Hematopoietic multipotent progenitor cell (in vitro differentiated cells): ENCODE measurements around the gene TBX5. TPM values are rescaled to one million over a fixed set of nuclear protein-coding genes. Genes with fewer than 3 reads are reported as not detected.

Experiments
- DNase-seq, 3 donors: peaks; one replicate each; pipeline ENCODE4 v3.0.0-alpha.2; 2011 to 2015; ENCODE audit warnings: low read depth in 2 of 3, low spot score in 2 of 3
- total RNA-seq: library from RNA; depleted of rRNA; stranded (reverse); fragments of >200 nt; gene quantifications from one replicate; pipeline ENCODE4 v1.2.3, GENCODE V29; 2012

Gene TBX5
- total RNA-seq, 1 donor: not detected

GRCh38 chr12:114431902-114432301 is 26.0 kb upstream of the TBX5 start:
- no peak for DNase-seq

DNA sequence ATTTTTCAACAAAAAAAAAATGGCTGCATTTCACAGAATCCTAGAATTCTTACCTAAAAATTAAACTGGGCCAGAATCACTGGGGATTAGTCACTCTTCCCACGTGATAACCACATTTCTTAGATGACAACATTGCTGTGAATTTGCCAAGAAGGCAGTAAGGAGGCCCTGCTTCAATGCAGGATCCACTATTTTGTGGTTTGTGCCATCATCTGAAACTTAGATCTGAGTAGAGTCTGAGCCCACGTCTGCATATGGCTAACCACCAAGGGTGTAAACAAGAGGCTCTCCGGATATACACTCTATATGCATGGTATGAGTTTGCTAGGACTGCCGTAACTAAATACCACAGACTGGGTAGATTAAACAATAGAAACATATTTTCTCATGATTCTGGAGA is 24.4 kb upstream of the TBX5 start:
- no peak for DNase-seq

DNA sequence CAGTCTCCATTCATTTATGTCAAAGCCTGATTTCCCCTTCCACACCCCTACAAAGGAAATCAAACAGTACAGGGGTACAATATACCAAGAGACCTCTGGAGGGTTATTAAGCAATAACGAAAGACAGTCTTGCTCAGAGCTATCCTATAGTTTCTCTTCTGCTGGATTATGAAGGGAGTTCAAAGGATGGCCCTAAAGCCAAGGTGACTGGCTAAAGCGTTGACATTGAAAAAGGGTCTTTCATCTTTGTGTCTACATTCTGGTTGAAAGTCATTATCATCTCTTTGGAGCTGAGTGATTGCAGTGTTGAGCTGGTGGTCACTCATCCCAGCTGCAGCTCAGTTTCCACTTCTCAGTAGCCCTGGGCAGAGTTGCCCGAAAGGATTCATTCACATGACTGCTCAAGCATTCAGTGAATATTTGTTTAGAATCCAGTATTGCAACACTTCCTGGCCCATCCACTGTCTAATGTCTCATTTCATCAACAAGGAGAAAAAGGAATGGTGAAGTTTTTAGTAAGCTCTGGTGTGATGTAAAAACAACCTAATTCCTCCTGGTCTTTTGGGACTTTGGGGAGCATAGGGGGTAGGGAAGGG is 19.2 kb upstream of the TBX5 start:
- DNase-seq: no peak

GRCh38 chr12:114420944-114421335 is 15.0 kb upstream of the TBX5 start:
- DNase-seq: no peak

DNA sequence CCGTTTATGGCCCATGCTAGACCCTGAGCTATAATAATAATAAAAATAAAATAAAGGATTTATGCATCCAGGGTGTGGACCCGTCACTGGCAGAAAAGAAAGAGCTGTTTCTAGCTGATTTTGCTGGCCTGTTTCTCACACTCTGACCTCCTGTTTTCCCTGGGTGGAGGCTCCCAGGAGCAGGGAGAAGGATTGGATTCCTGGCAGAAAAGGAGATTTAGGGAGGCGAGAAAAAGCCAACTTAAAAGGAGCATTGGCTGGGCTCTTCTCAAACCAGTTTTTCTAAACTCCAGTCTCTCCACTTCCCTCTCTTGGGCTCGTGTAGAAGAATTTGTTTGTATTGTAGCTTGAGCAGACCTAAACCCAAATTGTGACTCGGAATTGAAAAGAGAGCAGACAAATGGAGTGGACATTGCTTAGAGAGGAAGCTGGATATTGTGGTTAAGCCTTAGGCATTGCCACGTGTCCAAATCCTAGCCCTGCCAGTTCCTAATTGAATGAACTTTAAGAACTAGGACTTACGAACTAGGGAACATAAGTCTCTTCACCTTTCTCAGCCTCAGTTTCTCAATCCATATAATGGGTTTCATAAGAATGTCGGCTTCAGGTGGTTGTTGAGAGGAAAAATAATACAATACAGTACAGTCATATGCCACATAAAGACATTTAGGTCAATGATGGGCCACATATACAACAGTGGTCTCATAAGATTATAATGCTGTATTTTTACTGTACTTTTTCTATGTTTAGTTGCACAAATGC is 14.4 kb upstream of the TBX5 start:
- DNase-seq: no peak

DNA sequence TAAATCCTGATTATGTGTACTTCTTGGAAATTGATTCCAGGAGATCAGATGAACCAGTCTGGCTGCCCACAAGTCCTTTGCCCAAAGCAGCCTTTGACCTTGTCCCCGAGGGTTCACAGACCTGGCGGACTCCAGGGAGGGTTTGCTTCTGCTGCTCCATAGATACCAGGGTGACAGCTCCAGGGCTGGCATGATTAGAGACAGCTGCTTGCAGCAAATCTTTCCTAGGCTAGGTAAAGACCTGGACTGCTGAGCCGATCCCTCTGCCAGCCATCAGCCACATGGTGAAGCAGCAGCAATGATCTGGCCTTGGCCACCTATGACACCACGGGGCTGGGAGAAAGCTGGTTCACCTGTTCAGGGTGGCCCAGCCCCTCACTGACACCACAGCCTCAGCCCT is 10.1 kb upstream of the TBX5 start:
- no peak for DNase-seq

DNA sequence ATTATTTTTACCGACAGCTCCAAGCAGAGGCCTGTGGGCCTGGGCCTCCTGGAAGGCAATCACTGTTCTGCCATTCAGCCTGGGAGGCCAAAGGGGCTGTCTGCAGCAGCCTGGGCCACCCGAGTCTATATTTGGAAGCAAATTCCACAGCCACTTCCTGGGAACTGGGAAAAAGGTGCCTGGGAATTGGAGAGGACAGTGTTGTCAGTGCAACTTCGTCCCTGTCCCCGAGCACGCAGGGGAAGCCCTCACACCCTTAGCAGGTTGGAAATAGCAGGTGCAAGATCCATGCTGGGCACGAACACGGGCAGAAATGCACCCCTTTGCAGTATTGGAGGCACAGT is 9.6 kb upstream of the TBX5 start:
- DNase-seq: no peak

DNA sequence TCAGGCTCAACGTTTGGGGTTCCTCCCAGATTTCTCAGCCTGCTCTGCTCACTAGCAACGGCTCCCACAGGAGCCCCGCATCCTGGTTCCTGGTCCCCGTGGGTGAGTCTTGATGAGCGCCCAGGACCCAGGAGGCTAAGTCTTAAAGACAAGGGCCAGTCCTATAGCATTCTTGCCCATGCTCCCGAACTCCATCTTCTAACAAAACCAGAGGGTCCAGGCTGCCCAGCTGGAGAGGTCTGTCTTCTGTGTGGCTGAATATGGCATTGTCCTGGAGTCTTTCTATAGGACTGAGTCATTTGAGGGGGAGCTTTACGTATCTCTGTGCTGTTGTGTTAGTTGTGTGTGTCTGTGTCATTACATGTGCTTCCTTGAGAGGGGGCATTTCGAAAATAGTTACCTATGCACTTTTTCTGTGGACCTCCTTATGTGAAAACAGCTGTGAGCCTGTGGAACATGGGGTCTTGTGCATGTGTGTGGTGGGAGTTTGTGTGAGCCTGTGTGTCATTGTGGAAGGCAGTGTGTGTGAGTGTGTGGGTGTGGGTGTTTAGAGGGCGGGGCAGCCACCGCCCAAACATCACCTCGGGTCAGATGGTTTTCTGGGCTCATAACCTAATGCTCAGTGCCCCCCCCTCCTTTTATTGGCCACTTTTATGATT is 9.1 kb upstream of the TBX5 start:
- no peak for DNase-seq

DNA sequence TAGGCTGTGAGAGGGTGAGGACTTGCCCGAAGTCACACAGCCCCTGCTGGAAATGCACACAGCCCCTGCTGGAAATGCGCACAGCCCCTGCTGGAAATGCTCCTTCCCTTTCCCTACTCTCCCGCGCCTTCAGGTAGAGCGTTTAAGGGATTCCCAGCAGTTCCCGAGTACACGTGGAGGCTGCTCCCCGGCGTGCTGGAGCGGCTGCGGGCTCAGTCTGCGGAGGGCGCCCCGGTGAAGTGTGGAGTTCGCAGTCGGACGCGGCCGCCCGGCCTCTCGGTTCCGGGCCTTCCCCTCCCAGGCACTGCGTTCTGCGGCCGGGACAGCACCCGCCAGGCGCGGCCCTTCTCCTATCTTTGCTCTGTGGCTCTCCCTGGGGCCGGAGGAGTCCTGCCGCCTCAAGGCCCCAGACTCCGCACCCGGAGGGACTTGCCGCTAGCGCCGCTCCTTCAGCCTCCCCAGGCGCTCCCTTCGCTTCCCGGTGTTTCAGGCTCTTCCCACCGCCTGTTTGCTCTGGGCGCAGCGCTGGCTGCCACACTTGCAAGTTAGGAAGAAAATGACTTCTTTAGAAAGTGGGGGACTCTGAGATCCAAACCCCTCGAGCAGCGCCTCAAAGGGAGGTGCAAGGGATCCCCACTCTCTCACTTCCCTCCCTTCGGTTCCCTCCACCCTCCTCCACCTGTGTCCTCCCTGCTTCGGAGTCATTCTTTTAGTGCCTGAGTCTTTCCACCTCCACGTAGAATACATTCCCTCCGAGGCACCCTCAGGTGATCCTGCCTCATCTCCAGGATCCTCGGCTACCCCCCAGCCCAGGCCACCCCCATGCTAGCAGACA is 8.3 kb upstream of the TBX5 start:
- DNase-seq: no peak

DNA sequence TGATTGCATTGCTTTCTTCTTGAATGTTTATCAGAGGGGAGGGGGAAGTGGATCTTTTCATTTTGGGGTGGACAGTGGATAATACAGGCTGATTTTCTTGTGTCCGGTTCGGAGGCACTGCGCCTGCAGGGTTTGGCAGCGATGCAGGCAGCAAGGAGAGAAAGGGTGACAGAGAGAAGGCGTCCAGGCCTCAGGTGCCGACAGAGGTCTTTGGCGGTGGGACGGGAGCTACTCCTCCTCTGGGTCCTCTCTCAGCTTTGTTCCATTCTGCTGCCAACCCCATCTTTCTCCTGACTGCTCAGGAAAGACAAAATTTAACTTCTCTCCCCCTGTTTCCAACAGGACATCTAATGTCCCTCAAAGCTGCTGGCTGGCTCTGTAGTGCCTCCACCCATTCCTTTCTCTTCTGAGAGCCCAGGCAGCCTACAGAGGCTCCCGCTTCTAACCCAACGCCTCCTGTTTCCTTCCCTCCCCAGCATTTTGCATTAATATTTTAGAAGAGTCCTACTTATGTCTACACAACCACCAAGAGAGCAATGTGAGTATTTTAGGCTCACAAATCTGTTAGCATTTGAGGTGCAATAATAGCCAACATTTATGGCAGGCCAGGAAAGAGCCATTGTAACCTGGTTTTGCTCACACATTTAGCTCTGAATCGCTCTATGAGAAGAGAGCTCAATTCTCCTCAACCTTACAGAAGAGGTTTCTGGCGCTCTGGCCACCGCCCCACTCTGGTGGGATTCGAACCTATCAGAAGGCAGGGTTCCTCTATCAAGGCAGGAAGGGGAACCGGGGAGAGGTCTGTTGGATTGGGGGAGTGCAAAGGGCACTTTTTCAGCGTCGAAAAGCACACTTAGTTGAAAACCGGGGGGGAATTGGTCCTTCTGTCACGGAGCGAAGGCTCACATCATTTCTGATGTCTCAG is 7.1 kb upstream of the TBX5 start:
- DNase-seq: no peak

DNA sequence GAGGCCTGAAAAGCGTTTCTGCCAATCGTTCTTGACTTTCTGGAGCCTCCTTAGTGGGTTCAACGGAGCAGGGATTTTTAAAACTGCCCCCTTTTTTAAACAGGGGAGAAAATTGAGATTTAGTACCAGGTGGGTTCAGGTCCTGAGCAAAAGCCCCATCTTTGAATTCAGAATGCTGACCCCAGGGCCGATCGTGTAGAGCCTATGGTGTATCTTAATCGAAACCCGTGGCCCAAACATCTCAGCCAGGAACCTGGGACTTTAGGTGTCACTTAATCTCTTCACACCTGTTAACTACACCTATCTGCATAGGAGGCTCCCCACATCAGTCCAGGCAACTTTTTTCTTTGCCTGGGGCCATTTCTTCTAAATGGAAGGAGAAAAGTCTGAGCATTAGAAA is 6.4 kb upstream of the TBX5 start:
- no peak for DNase-seq

DNA sequence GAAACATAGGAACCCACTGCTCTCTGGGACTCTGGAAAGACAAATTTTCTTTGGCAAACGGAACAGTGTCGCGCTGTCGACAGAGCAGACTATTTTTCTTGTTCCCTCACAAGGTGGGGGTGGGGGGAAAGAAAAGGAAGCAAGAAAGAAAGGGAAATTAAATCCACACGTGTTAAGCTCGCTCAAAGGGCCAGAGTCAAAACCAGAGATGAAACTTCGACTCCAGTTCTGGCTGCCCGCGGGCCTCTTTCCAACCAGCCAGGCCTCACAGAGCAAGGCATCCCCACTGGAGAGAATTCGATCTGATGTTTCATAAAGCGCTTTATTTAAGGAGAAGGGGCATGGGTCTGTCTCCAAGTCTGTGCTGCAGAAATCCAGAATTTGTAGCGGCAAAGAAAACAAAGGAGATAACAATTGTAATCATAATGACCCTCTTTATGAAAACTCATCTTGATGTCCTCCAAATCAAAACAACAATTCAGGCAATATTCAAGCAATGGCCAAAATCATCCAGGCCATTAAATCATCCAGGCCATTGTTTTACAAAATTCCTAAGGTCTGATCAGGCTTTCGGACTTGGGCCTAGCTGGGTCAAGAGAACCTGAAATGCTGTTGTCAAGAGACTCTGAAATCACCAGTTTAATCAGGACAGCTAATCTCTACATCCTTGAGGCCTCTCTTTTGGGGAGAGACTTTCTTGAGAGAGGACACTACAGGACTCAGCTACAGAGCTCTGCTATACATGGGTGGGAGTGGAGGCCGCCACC is 5.3 kb upstream of the TBX5 start:
- no peak for DNase-seq

GRCh38 chr12:114409852-114410600 is 4.1 kb upstream of the TBX5 start:
- DNase-seq: no peak

DNA sequence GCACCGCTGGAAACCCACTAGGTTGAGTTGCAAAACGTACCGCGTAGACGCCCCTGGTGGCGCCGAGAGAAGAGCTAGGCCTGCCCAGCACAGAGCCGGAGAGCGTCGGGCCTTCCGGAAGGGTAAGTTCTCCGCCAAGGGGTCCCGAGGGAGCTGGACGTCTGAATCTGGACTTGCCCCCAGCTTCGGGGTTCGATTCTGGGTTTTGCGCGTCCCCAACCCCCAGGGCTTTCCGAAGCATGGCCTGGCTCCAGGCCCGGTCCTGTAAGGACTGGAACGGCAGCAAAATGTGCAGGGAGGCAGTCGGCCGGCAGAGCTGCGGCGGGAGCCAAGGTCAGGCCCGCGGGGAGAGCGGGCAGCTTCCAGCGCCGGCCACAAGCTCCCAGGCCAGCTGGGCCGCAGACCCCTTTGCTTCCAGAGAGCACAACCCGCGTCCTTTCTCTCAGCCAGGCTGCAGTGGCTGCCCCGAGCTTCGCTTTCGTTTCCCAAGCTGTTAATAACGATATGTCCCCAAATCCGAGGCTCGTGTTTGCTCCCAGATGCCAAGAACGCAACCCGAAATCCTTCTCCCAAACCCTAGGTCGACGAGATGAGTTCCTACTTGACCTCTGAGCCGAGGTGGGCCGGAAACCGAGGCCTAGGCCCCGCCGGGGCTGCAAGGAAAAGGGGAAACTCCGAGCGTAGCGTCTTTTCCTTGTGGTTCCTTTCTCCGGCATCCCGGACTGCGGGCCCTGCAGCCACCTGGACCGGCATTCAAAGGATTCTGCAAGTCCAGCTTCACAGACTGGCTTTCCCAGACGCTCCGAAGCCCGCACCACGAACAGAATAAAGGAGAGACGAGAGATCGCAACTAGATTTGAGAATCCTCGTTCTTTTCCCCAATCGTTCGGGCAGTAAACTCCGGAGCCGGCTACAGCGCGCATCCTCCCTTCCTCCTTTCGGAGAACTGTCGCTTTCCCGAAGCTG is 3.2 kb upstream of the TBX5 start:
- peak in 1 of 3 donors; percentile 31 for DNase-seq

- DNase-seq: no peak
Observed at GRCh38 chr12:114408471-114408885, 2.5 kb upstream of the TBX5 start.

DNA sequence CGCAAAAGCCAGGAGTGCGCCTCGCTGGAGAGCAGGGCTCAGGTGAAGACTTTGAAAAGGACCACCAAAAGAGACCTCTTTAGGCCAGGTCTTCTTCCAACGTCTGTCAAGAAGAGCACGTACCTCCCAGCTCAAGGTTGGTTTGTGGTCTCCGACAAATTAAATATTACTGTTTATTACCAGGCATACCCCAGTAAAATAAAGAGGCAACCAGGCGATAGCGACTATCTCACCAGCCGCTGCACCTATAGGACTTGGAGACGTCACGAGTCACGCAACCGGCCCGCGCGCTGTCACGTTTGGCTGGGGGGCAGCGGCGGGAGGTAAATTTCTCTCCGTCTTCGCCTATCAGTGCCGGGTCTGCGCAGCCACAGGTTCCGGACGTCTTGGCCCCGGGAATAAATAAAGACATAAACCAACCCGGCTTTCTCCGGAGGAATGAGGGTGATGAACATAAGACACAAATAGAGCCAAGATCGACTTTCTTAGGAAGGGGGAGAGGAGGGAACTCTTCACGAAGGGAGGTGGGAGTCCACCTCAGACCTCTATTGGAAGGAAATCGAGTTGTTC is 2.0 kb upstream of the TBX5 start:
- DNase-seq: no peak
